HepG2 (cell line): ENCODE data around the gene RABIF. TPM values are rescaled to one million over a fixed set of nuclear protein-coding genes. Genes with fewer than 3 reads are reported as not detected.
"Not testable (repeated sequence)": the region's sequence is repeated elsewhere in the genome, so short reads cannot be mapped to it uniquely, and the experiment has no call there.

Experiments
- ATAC-seq: fragments of 200-7000 bp; cut with Tn5 transposase; 3 replicates; pipeline ENCODE4 v1.9.1; 2020; ENCODE audit warnings: mild to moderate bottlenecking, moderate library complexity
- BruUV-seq: library from RNA; stranded (reverse); fragments of 400-500 nt; replicated peaks from 2 replicates; lab custom pipeline; 2021; lab: Mats Ljungman, UMichigan
- CTCF ChIA-PET: fragments of 300-600 bp; formaldehyde crosslinking; extraction: SDS; loops from one replicate; lab custom pipeline; 2021; ENCODE audit warnings: low total read pairs, inconsistent platforms, low intra/inter-chr PET ratio; lab: Yijun Ruan, JAX
- POLR2A ChIA-PET: fragments of 350-600 bp; sonication (Branson Sonifier 250); formaldehyde crosslinking; loops from one replicate; lab custom pipeline; 2020; ENCODE audit warnings: antibody characterized with exemption, inconsistent platforms; lab: Yijun Ruan, JAX
- DNase-seq: peaks from one replicate; pipeline ENCODE4 v3.0.0-alpha.2; 2015; ENCODE audit warnings: low spot score
- FAIRE-seq: peaks from 3 replicates; lab custom pipeline; 2011; peaks lifted over from hg19 to GRCh38; lab: Jason Lieb, UNC
- H2AFZ ChIP-seq: one replicate; pipeline ENCODE4 v1.6.1; 2011; ENCODE audit warnings: low read length, inconsistent platforms
- H3K27ac ChIP-seq: fragments of 300-600 bp; 3 replicates; pipeline ENCODE4 v1.8.0; 2011; ENCODE audit warnings: mixed run types, mild to moderate bottlenecking, mixed read lengths, low read length, inconsistent platforms; ENCODE audit not compliant: insufficient read depth; ENCODE audit errors: extremely low read length
- H3K27me3 ChIP-seq, 2 experiments: fragments of 200-600 bp in 1 of 2; 2 replicates in 1 of 2; 3 replicates in 1 of 2; pipeline versions ENCODE4 v1.6.0 to v1.8.0; 2011; ENCODE audit warnings: low read length in 2 of 2, mild to moderate bottlenecking in 2 of 2, moderate library complexity in 2 of 2, inconsistent platforms in 1 of 2; ENCODE audit not compliant: insufficient read depth in 2 of 2, control insufficient read depth in 1 of 2
- H3K36me3 ChIP-seq, 2 experiments: fragments of 200-600 bp in 1 of 2; replicated peaks in 1 of 2; 2 replicates in 1 of 2; 3 replicates in 1 of 2; pipeline versions ENCODE4 v1.5.1 to v1.8.0; 2011; ENCODE audit warnings: low read length in 2 of 2, inconsistent platforms in 1 of 2; ENCODE audit not compliant: insufficient read depth in 2 of 2, control insufficient read depth in 1 of 2
- H3K4me1 ChIP-seq: 2 replicates; pipeline ENCODE4 v1.5.1; 2012; ENCODE audit warnings: low read length, inconsistent platforms; ENCODE audit not compliant: insufficient read depth
- H3K4me2 ChIP-seq: 2 replicates; pipeline ENCODE4 v1.6.0; 2011; ENCODE audit warnings: low read depth, low read length, inconsistent platforms
- H3K4me3 ChIP-seq, 3 experiments: fragments of 200-600 bp in 1 of 3; sonication (generic), shearing (Covaris generic) in 1 of 3; replicated peaks in 1 of 3; 2 replicates each; pipeline ENCODE4 v1.5.1; 2011 to 2016; ENCODE audit warnings: low read length in 3 of 3, inconsistent platforms in 2 of 3, low read depth in 2 of 3, mild to moderate bottlenecking in 2 of 3, control low read depth in 1 of 3, mixed read lengths in 1 of 3; ENCODE audit not compliant: insufficient read depth in 1 of 3
- H3K79me2 ChIP-seq: one replicate; pipeline ENCODE4 v1.6.1; 2011; ENCODE audit warnings: low read length, inconsistent platforms; ENCODE audit not compliant: insufficient read depth
- H3K9ac ChIP-seq: 2 replicates; pipeline ENCODE4 v1.6.0; 2011; ENCODE audit warnings: mild to moderate bottlenecking, low read depth, low read length, inconsistent platforms; ENCODE audit not compliant: insufficient read depth
- H3K9me3 ChIP-seq: 2 replicates; pipeline ENCODE4 v1.5.1; 2012; ENCODE audit warnings: mild to moderate bottlenecking, low read length
- H4K20me1 ChIP-seq: 2 replicates; pipeline ENCODE4 v1.6.0; 2011; ENCODE audit warnings: inconsistent platforms, mild to moderate bottlenecking, low read length, moderate library complexity; ENCODE audit not compliant: insufficient read depth
- EHMT2 ChIP-seq: fragments of 200-600 bp; sonication (generic); IDR thresholded peaks from 2 replicates; pipeline ENCODE4 v1.7.0; 2017; ENCODE audit warnings: antibody characterized with exemption, low read depth, low read length, borderline replicate concordance
- GABPA ChIP-seq, 2 experiments: IDR thresholded peaks; 2 replicates each; pipeline ENCODE4 v1.6.1; 2011 to 2016; ENCODE audit warnings: low read depth in 2 of 2, low read length in 1 of 2, missing biosample characterization in 1 of 2, missing genetic modification characterization in 1 of 2
- HDAC1 ChIP-seq: sonication (generic); formaldehyde crosslinking; IDR thresholded peaks from 2 replicates; pipeline ENCODE4 v1.5.1; 2020; ENCODE audit warnings: mild to moderate bottlenecking, missing genetic modification reagents
- ZFP90 ChIP-seq: sonication (generic); formaldehyde crosslinking; IDR thresholded peaks from 2 replicates; pipeline ENCODE4 v1.8.0; 2022; ENCODE audit warnings: missing genetic modification reagents, mild to moderate bottlenecking, inconsistent platforms, borderline replicate concordance
- ZNF792 ChIP-seq: IDR thresholded peaks from 2 replicates; pipeline ENCODE4 v1.6.1; 2016
- WGBS: methylation state at CpG from one replicate; pipeline ENCODE4 v1.1.6; 2017; ENCODE audit warnings: low lambda C conversion rate; 5-methylcytosine and 5-hydroxymethylcytosine counted together
- in situ Hi-C: cut with HindIII; loops from 2 replicates; pipeline ENCODE4 v1.10.0; 2017; ENCODE audit warnings: low pct_unique_long_range_greater_than_20kb; ENCODE audit not compliant: extremely low pct_ligation_motif_present
- intact Hi-C: fragments of 100-400 bp; cut with micrococcal nuclease; formaldehyde crosslinking; loops from one replicate; pipeline ENCODE4 v1.10.0; 2022; ENCODE audit not compliant: unreplicated experiment
- polyA plus RNA-seq, 8 experiments: library from polyadenylated mRNA; depleted of rRNA in 3 of 8; stranded (reverse) in 7 of 8; unstranded in 1 of 8; fragments of >200 nt; fragmentation: Illumina TruSeq in 4 of 8; extraction: Trizol in 4 of 8; gene quantifications; 2 replicates each; pipeline versions ENCODE4 v1.2.1 to v1.2.3, GENCODE V29; 2011 to 2016; ENCODE audit warnings: low read depth in 4 of 8, missing spikeins in 1 of 8, mixed read lengths in 1 of 8; ENCODE audit not compliant: insufficient read depth in 1 of 8
- total RNA-seq, 5 experiments: library from RNA; depleted of rRNA; stranded (reverse); fragments of >200 nt; fragmentation: Illumina TruSeq; extraction: Trizol; gene quantifications; 2 replicates each; pipeline ENCODE4 v1.2.3, GENCODE V29; 2016; ENCODE audit warnings: low read depth in 1 of 5
- TF ChIP-seq, protein P1 (sequence below): sonication (generic); formaldehyde crosslinking; IDR thresholded peaks from 2 replicates; pipeline ENCODE4 v1.9.0; 2021; ENCODE audit warnings: missing genetic modification reagents, borderline replicate concordance

RABIF gene
- total and polyA plus RNA-seq, 2 of the 13 experiments (the other 11 are each of a cell fraction or from before 2014, with no cell fraction given), result 7.6 to 8.3 TPM

DNA sequence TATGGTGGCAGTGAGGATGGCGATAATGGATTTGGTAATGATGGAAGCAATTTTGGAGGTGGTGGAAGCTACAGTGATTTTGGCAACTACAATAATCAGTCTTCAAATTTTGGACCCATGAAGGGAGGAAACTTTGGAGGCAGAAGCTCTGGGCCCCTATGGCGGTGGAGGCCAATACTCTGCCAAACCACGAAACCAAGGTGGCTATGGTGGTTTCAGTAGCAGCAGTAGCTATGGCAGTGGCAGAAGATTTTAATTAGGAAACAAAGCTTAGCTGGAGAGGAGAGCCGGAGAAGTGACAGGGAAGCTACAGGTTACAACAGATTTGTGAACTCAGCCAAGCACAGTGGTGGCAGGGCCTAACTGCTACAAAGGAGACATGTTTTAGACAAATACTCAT lies 23.5 kb upstream of the RABIF start:
- H3K27ac ChIP-seq, H3K9ac ChIP-seq, H3K4me3 ChIP-seq, H3K4me2 ChIP-seq, intact Hi-C loops, FAIRE-seq, H3K27me3 ChIP-seq, H2AFZ ChIP-seq, H4K20me1 ChIP-seq, in situ Hi-C loops, DNase-seq, BruUV-seq, H3K79me2 ChIP-seq, H3K9me3 ChIP-seq, CTCF ChIA-PET, H3K4me1 ChIP-seq, ATAC-seq, POLR2A ChIA-PET: not testable (repeated sequence)
- whole genome bisulfite sequencing, result 93% methylated on average over 4 of the region's 4 CpGs
- H3K36me3 ChIP-seq, result peaks cover 12 to 53% of the 10 kb centered on the region in 2 experiments

GRCh38 chr1:202909494-202909893 lies 20.5 kb upstream of the RABIF start:
- ChIA-PET POLR2A (interaction anchor here (1.4 kb wide), 1 partner anchor 18 kb away, joined by 4 read pairs; the partner anchor contains the start of gene KLHL12), CTCF (no interaction called here)
- Histone ChIP-seq H3K9me3 (no peaks in the 10 kb centered on the region), H3K4me3 (no peak overlapping the region), H2AFZ (no peak overlapping the region), H3K27me3 (no peaks in the 10 kb centered on the region), H3K4me1 (no peaks in the 10 kb centered on the region), H3K4me2 (no peak overlapping the region), H3K9ac (no peak overlapping the region), H3K79me2 (no peaks in the 10 kb centered on the region), H3K27ac (no peak overlapping the region), H4K20me1 (no peaks in the 10 kb centered on the region), H3K36me3 (peaks cover 9 to 42% of the 10 kb centered on the region in 2 experiments; a peak in 4 of 5 replicates)
- TF ChIP-seq HDAC1 (CRISPR knock-in tag) (no peak), EHMT2 (no peak), GABPA (IDR thresholded peaks at IDR 0.05; ENCODE audit: low read depth, low read length) (no peak), GABPA (CRISPR knock-in tag; IDR thresholded peaks at IDR 0.05; ENCODE audit: low read depth) (no peak), ZFP90 (CRISPR knock-in tag) (no peak), ZNF792 (CRISPR knock-in tag) (no peak)
- TF ChIP-seq, protein P1, sequence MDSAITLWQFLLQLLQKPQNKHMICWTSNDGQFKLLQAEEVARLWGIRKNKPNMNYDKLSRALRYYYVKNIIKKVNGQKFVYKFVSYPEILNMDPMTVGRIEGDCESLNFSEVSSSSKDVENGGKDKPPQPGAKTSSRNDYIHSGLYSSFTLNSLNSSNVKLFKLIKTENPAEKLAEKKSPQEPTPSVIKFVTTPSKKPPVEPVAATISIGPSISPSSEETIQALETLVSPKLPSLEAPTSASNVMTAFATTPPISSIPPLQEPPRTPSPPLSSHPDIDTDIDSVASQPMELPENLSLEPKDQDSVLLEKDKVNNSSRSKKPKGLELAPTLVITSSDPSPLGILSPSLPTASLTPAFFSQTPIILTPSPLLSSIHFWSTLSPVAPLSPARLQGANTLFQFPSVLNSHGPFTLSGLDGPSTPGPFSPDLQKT (CRISPR knock-in tag), result no peak
- intact Hi-C loops, result no loop called here
- ATAC-seq (no peak), FAIRE-seq (no peak), DNase-seq (no peak)
- WGBS, result 85% methylated on average over 1 of the region's 1 CpG
- in situ Hi-C loops, result no loop called here
- no TSS peak for BruUV-seq
